ENCODE measurements around the gene NDST1. TPM values are rescaled to one million over a fixed set of nuclear protein-coding genes. Genes with fewer than 3 reads are reported as not detected.
A peak's percentile ranks its signal among the peaks of the same experiment; 100 is the strongest.

The NDST1 gene
- polyA plus RNA-seq, 3 donors: 51.9 to 65.6 (median 55.3) TPM

DNA sequence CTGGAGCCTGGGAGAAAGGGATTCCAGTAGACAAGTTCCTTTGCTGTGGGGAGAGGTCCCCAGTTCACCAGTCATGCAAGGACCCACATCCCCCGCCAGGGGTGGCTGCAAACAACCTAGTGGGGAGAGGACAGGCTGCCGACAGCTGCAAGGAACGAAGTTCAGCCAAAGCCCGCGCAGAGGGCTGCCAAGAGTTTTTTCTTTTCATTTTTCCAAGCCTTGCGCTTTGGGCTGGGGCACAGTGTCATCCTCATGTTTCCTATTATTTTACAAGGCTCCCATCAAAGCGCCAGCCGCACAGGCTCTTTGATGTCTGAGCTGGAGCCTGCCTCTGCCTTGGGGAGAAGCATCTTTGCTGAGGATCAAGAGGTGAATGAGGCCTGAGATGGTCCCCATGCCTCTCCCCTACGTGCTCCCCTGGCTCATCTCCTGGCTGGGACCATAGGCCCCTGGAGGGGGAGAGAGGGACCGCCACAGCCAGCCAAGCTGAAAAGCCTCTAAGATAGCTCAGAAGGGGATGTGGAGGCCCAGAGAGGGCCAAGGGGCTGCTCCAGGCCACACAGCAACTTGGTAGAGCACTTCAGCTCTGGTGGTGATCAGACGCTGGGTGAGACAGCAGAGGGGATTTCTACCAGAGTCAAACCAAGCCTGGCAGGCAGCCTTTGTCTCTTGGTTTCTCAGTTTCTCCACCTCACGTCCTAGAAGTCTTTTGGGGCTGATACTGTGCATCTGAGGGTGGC, 82.1 kb downstream of the NDST1 start:
- DNase-seq (ENCODE audit: extremely low read depth in 1 of 11, low read depth in 9 of 11, low spot score in 4 of 11): peak in 8 of 11 donors; percentile 49 to 80 (median 72)

DNA sequence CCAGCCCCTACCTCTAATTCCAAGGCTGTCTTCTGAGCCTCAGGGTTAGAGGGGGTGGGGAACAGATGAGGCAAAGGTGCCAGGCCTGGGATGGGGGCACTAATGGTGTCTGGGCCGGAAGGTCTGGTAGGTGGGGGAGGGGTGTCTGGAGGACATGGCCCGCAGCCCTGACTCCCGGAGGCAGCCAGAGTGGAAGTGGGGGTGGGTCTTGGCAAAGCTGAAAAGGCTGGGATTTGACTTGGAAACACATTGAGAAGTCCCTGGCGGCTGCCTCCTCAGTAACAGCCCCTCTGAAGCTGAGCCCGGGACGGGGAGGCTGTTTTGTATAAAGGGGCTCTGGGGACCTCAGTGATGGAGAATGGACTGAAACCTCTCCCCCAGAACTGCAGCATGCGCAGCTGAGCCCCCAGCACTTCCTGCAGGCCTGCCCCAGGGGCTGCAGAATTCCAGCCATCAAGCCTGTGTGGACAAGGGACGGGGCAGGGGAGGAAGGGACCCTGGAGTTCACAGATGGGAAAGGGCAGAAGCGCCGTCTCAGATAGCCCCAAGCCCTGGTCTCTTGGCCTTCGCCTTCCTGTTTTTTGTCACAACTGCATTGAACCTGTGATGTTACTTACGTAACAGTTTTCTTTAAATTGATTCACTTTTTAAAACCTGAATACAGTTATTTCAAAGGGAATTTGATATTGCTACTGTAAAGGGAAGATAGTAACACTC, 83.2 kb downstream of the NDST1 start:
- DNase-seq (ENCODE audit: extremely low read depth in 1 of 11, low read depth in 9 of 11, low spot score in 4 of 11): peak in 3 of 11 donors; percentile 62 to 70 (median 65)

DNA sequence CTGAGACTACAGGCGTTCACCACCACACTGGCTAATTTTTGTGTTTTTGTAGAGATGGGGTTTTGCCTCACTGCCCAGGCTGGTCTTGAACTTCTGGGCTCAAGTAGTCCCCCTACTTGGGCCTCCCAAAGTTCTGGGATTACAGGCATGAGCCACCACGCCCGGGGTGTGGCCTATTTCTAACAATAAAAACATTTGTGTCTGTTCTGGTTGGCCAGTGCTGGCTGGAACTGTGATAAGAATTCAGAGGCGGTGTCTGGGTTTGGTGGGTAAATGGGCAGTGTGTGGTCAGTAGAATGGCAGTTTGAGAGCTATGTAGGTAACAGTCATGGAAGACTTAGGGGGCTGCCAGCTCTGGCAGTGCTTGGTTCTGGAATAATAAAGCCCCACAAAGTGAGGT, 85.7 kb downstream of the NDST1 start:
- no peak for DNase-seq (ENCODE audit: extremely low read depth in 1 of 11, low read depth in 9 of 11, low spot score in 4 of 11)

DNA sequence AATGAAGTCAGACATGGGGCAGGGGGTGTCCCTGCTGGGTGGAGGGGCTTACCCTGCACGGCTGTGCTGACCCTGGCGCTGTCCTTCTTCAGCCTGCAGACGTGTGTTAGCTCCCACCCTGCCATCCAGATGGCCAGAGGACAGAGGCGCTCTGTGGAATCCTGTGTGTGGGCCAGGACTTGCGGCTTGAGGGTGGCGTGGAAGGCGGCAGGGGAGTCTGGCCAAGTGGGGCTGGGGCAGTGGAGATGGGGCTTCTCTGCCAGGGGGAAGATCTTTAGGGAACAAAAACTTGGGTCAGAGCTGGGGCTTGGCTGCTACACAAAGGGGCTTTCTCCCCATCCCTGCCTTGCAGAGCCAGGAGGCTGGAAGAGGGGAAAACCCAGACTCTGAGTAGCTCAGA, 86.1 kb downstream of the NDST1 start:
- no peak for DNase-seq (ENCODE audit: extremely low read depth in 1 of 11, low read depth in 9 of 11, low spot score in 4 of 11)

DNA sequence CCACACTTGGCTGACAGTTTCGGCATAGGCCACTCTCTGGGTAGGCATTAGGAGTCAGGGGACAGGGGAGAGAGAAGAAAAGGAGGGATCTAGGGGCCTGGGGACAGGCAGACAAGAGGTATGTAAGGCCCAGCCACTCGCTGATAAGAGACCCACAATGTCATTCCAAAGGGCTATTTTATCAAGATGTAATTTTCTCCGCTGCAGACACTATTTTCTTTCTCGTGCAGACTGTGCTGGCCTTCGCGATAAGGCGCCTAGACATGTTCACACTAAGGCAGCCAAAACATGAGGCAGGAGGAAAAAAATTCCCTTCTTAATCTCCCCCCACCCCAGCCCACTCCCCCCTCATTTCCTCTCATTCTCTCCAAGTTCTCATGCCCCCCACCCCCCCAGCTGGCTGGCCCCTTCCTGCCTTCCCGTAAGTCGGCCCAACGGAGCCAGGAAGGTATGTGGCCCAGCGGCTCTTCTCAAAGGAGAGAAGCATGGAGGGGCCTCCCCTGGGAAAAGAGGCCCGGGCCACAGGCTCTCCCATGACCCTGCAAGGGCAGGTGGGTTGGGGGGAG, 87.6 kb downstream of the NDST1 start:
- no peak for DNase-seq (ENCODE audit: extremely low read depth in 1 of 11, low read depth in 9 of 11, low spot score in 4 of 11)

DNA sequence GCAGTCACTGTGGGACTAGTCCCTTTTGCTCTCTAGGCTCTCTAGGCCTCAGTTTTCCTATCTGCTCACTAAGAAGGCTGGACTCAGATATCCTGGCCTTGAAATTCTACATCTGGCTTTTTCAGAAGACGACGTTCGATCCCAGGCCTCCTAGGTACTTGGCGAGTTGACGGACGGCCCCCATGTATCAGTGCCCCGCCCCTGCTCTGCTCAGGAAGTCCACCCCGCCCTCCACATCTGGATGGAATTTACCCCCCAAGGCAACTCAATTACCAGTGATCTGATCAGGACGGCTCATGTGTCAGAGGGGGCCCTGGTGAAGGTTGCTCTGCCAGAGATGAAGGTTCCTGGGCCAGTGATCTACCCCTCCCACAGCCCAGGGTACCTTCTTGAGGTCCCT, 88.4 kb downstream of the NDST1 start:
- DNase-seq (ENCODE audit: extremely low read depth in 1 of 11, low read depth in 9 of 11, low spot score in 4 of 11): no peak

DNA sequence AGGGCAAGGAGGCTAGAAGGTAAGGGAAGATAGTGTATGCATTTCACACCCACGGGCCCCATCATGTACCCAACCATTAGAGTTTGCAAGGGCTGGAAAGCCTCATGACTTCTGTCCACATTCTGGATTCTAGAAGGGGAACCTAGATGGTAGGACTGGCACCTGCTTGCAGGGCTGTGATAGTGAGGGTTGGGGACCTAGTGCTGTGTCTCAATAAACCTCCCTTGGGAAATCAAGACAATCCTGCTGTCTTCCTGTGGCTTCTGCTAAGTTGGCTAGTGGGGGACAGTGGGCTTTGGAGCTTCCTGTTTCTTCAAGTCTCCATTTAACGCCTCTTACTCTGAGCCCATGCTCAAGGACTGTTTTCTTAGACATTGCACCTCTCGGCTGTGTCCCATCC, 88.9 kb downstream of the NDST1 start:
- DNase-seq (ENCODE audit: extremely low read depth in 1 of 11, low read depth in 9 of 11, low spot score in 4 of 11): no peak

DNA sequence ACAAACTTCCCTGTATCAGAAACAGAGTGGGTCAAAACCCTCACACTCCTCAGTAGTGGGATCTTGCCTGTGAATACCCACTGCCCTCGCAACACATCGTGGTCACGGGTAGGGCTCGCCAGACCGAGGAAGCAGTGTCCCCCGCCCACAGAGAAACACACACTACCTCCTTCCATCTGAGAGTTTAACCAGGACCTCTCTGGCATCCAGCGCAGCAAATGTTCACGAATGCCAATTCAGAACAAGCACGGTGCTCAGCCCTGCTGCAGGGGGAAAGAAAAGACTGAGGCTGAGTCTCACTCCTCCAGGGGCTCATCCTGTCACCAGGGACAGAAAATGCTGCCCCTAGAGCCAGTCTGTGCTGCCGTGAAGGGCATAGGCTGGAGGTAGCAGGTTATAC, 90.1 kb downstream of the NDST1 start:
- no peak for DNase-seq (ENCODE audit: extremely low read depth in 1 of 11, low read depth in 9 of 11, low spot score in 4 of 11)

DNA sequence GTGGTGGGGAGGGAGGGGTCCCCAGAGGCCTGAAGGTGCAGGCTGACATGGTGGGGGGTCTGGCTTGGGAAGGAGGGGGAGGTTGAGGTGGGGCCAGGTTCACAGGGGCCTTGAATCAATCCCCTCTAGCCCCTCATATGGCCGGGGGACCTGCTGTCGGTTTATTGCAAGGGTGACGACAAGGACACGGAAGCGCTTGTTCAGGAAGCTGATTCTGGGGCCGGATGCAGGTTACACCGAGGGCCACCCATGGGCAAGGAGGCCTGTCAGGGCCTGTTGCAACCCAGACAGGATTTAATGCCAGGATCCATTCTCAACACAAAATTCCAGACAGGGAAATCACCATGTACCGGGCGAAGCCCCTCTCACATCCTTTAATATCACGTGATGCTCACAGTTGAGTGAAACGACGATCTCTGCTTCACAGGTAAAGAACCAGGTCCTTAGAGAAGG, 90.9 kb downstream of the NDST1 start:
- no peak for DNase-seq (ENCODE audit: extremely low read depth in 1 of 11, low read depth in 9 of 11, low spot score in 4 of 11)

DNA sequence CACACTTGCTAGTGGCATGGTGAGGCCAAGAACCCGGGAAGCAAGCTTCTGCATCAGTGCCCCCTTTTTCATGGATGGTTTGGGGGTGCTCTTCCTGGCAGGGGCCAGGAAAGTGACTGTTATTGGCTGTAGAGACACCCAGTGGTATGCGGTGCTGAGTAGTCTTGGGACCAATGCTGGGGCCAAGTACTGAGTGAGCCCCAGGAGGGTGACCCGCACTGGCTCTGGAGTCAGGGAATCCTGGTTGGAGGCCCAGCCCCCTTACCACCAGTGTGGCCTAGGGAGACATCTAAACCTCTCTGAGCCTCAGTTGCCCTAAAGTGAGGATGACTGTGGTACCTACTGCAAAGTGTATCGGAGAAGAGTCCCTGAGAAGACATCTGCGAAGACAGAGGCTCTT, 91.3 kb downstream of the NDST1 start:
- no peak for DNase-seq (ENCODE audit: extremely low read depth in 1 of 11, low read depth in 9 of 11, low spot score in 4 of 11)

DNA sequence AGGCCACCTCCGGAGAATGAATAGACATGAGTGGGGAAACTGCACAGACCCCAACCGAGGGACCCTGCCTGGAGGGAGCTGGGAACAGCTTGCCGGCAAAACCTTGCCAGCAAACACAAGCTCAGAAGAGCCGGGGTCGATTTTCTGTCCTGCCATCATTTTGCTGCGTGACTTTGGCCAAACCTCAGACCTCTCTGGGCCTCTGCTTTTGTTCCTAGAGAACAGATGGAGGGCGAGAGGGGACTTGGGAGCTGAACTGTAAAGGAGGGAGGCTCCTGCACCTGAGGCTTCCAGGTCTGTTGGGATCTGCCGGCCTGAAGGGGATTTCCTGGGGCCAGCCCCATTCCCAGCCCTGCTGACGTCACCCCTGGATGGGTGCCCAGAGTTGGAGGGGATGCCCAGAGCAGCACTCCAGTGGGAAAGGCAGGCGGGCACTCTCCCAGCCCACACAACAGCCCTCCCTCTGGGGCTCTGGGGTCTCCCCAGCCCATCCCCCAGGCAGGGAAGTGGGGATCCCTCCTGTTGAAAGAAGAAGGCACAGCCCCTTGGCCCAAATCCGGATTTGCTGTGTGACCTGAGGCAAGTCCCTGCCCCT, 92.1 kb downstream of the NDST1 start:
- no peak for DNase-seq (ENCODE audit: extremely low read depth in 1 of 11, low read depth in 9 of 11, low spot score in 4 of 11)

DNA sequence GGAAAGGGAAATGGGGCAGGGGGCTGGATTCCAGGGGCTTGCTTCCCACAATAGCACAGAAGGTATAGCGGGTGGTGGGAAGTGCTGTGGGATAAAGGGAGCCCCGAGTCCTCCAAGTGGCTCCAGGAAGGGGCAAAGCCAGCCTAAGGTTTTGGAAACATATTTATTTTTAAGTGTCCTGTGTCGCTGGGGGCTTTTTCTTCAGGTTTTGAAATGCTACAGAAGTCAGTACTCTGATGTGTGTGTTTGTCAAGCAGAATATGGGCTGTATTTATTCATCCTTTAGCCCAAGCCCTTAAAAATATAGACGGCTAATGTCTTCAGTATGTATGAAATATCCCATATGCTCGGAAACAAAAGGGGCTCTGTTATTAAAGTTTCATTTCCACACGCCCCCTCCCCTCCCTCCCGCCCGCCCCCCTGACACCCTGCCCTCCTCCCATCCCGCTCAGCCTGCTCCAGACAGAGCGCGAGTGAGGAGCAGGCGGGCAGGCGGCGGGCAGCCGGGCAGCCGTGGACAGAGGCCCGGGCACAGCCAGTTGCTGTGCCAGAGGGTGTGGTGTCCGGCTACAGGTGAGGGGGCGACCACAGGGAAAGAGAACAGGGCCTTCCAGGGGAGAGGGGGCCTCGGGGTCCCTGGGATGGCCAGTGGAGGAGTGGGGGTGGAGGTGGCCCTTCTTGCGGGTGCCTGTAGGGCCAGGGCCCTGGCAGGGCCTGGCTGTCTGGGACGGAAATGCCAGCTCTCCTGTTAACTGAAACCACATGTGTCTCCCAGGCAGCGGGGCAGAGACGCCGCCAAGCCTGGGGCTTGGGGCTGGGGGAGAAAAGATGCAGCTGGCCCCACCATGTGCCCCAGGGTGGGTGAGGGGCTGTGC, 92.9 kb downstream of the NDST1 start:
- no peak for DNase-seq (ENCODE audit: extremely low read depth in 1 of 11, low read depth in 9 of 11, low spot score in 4 of 11)

DNA sequence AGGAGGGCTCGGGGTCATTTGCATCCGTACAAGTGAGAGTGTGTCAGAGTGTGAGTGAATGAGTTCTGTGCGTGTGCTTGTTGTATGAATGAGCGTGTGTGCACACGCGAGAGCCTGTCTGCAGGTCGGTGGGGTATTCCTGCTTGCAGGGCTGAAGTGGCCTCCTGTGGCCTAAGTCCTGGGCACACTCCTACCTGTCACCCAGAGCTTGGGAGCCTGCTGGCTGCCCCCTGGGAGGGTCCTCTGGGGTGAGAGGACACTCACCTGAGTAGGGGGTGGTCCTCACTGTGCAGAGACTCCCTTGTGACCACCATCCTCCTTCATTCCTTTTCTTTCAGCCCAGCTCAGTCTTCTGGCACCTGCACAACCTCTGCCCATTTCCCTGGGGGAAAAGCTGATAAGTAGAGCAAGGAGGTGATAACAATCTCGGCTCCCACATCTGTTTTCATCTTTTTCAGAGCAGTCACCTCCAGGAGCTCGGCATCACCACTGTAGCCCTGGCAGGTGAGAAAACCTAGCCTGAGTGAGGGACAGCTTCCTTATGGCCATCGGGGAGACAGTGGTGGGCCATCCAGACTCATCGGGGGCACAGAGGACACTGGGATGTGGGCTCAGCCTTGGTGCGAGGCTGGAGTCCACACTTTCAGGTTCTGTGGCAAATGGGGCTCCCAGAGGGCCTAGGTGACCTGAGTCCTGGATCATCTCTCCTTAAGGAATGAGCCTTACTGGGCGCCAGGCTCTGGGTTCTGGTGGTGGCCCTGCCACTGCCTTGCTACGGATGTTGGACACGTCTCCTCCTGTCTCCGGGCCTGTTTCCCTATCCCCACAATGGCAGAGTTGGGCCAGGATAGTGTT, 93.8 kb downstream of the NDST1 start:
- DNase-seq (ENCODE audit: extremely low read depth in 1 of 11, low read depth in 9 of 11, low spot score in 4 of 11): no peak

DNA sequence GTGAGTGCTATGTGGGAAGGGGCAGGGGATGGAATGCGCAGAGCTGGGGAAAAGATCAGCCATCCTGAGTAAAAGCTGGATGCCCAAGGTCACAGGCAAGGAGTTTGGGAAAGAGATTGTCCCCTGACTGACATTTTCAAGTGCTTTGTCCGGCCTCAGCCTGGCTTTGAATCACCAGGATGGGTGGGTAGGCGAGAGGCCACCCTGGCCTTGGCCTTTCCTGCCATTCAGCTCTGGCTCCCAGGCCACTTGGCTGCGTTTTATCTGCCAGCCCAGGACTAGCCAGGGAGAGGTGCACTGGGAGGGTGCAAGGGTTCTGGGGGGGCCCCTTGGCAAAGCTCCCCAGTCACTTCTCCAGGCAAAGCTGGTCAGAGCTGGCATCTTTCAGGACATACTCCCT, 95.1 kb downstream of the NDST1 start:
- no peak for DNase-seq (ENCODE audit: extremely low read depth in 1 of 11, low read depth in 9 of 11, low spot score in 4 of 11)

DNA sequence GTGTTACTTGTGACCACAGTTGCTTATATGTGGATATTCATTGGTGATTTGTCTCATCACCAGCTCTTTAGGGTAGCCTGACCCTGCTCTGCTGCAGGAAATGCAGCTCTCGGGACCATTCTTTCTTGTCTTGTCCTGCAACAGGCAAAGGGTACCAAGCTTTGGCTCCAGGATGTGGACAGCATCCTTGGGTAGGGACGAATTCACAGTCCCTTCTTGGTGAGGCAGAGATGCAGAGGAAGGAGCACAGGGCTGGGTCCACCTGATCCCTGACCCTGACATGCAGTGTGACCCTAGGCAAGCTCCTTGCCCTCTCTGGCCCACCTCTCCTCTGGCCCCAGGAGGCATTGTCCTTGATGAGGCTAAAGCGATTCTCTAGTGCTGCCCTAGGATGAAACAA, 95.6 kb downstream of the NDST1 start:
- no peak for DNase-seq (ENCODE audit: extremely low read depth in 1 of 11, low read depth in 9 of 11, low spot score in 4 of 11)

DNA sequence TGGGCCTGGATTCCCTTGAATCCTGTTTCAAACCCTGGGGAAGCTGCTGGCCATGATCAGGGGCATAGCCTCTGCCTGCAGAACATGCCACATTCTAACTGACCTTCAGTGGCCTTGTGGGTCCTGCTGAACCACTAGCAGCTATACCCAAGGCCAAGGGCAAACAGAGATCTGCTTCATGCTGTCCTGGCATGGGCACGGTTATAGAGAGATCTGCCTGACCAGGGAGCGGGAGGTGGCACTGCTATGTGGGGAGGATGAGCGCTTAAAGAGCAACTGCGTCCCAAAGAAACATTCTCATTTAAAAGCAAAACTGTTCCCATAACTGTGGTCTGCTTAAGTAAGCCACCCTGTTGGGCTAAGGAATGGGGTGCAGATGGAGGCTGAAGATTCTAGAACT, 96.1 kb downstream of the NDST1 start:
- DNase-seq (ENCODE audit: extremely low read depth in 1 of 11, low read depth in 9 of 11, low spot score in 4 of 11): no peak

DNA sequence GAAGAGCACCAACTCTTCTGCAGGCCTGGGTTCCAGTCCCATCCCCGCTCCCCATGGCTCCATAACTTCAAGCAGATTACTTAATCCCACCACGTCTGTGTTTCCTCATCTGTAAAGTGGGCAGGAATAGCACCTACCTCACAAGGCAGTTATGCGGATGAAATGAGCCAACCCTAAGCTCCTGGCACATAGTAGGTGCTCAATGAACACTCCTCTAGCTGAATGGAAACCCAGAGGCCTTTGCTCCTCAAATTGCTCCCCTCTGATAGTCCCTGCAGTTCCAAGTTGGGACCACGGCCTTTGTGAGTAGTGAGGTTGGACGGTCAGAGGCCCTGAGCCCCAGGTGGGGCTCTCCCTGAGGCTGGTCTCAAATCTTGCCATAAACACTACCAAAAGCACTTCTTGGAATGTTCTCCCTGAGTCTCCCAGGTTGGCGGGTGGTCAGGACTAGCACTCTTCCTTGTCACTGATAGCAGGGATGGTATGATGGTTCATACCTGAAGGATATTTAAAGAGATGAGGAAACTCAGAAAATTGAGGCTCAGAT, 97.0 kb downstream of the NDST1 start:
- no peak for DNase-seq (ENCODE audit: extremely low read depth in 1 of 11, low read depth in 9 of 11, low spot score in 4 of 11)

DNA sequence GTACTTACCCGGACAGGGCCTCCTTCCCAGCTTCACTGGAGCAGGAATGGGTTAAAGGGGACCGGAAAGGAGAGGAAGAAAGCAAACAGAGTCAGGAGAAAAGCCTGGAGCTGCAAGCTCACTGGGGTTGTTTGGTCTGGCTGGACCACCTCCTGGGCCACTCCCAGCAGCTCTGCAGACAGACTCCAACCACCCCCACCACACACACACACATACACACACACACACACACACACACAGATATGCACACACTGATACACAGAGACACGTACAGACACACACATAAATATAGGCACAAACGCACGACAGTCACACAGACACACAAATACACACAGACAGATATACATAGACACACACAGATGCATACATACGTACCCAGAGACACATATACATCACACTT, 97.6 kb downstream of the NDST1 start:
- DNase-seq (ENCODE audit: extremely low read depth in 1 of 11, low read depth in 9 of 11, low spot score in 4 of 11): no peak
